Measurements from ENCODE around the gene ADCY9.
A peak's percentile ranks its signal among the peaks of the same experiment; 100 is the strongest.

ADCY9 gene

GRCh38 chr16:4025428-4025827 is 90.8 kb downstream of the ADCY9 start:
- DNase-seq = no peak

- DNase-seq = no peak
Observed at GRCh38 chr16:4021916-4022315, 94.3 kb downstream of the ADCY9 start.

GRCh38 chr16:4021070-4021779 is 95.0 kb downstream of the ADCY9 start:
- no peak for DNase-seq

GRCh38 chr16:4019371-4019791 is 96.9 kb downstream of the ADCY9 start:
- no peak for DNase-seq

- DNase-seq = no peak
Observed at GRCh38 chr16:4018391-4018790, 97.9 kb downstream of the ADCY9 start.

- no peak for DNase-seq
Observed at GRCh38 chr16:4017807-4018206, 98.4 kb downstream of the ADCY9 start.

- DNase-seq = peak; percentile 12
Observed at GRCh38 chr16:4016658-4017057, 99.6 kb downstream of the ADCY9 start.

GRCh38 chr16:4016005-4016352 is 100.3 kb downstream of the ADCY9 start:
- no peak for DNase-seq

GRCh38 chr16:4015275-4016004 is 100.8 kb downstream of the ADCY9 start:
- no peak for DNase-seq

- DNase-seq = no peak
Observed at GRCh38 chr16:4011940-4012629, 104.2 kb downstream of the ADCY9 start.

GRCh38 chr16:4011225-4011939 is 104.9 kb downstream of the ADCY9 start:
- no peak for DNase-seq

GRCh38 chr16:4010225-4011158 is 105.8 kb downstream of the ADCY9 start:
- DNase-seq = no peak

GRCh38 chr16:4009177-4009576 is 107.1 kb downstream of the ADCY9 start:
- DNase-seq = no peak

GRCh38 chr16:4008116-4008515 is 108.1 kb downstream of the ADCY9 start:
- DNase-seq = no peak

- no peak for DNase-seq
Observed at GRCh38 chr16:4006397-4006999, 109.7 kb downstream of the ADCY9 start.

GRCh38 chr16:4005731-4006130 is 110.5 kb downstream of the ADCY9 start:
- DNase-seq = no peak

- DNase-seq = no peak
Observed at GRCh38 chr16:4005281-4005680, 111.0 kb downstream of the ADCY9 start.

- DNase-seq = no peak
Observed at GRCh38 chr16:4004206-4004605, 112.0 kb downstream of the ADCY9 start.

- no peak for DNase-seq
Observed at GRCh38 chr16:4003576-4003975, 112.7 kb downstream of the ADCY9 start.

GRCh38 chr16:4003166-4003565 is 113.1 kb downstream of the ADCY9 start:
- DNase-seq = no peak

GRCh38 chr16:4002121-4002520 is 114.1 kb downstream of the ADCY9 start:
- DNase-seq = no peak
